HCT116 (cell line): ENCODE measurements around the gene SETD2. TPM values are rescaled to one million over a fixed set of nuclear protein-coding genes. Genes with fewer than 3 reads are reported as not detected.

Source experiments
- ATAC-seq: fragments of 200-7000 bp; cut with Tn5 transposase; 2 replicates; pipeline ENCODE4 v1.9.1; 2020; ENCODE audit warnings: mild to moderate bottlenecking, moderate library complexity
- BruUV-seq: library from RNA; stranded (reverse); fragments of 400-500 nt; replicated peaks from 2 replicates; lab custom pipeline; 2021; lab: Mats Ljungman, UMichigan
- CTCF ChIA-PET: fragments of 300-600 bp; sonication (Branson Sonifier 250); formaldehyde crosslinking; loops from one replicate; lab custom pipeline; 2021; ENCODE audit warnings: antibody characterized with exemption; lab: Charles Lee
- POLR2A ChIA-PET: fragments of 300-600, 350-600 bp; sonication (Branson Sonifier 250); formaldehyde crosslinking; loops from one replicate; lab custom pipeline; 2021; ENCODE audit warnings: antibody characterized with exemption; lab: Charles Lee
- RAD21 ChIA-PET, 2 experiments: fragments of 300-600 bp; sonication (Branson Sonifier 250); formaldehyde crosslinking; loops; one replicate each; lab custom pipeline; 2023; ENCODE audit warnings: low total read pairs in 2 of 2; ENCODE audit not compliant: uncharacterized antibody in 2 of 2, unreplicated experiment in 2 of 2, low non-redundant PET in 1 of 2; lab: Charles Lee
- DNase-seq: peaks from one replicate; pipeline ENCODE4 v3.0.0-alpha.2; 2010; ENCODE audit warnings: low read depth, low spot score
- H2AFZ ChIP-seq: fragments of 200-600 bp; shearing (Covaris generic), sonication (generic); 2 replicates; pipeline ENCODE4 v1.6.1; 2017; ENCODE audit warnings: low read depth, mixed run types, mixed read lengths, antibody characterized with exemption, low read length; ENCODE audit not compliant: poor library complexity, severe bottlenecking
- H3K27ac ChIP-seq: 2 replicates; pipeline ENCODE4 v1.5.1; 2012; ENCODE audit warnings: low read depth, low read length
- H3K27me3 ChIP-seq: fragments of 200-600 bp; sonication (generic); 2 replicates; pipeline ENCODE4 v1.6.1; 2016; ENCODE audit warnings: mixed run types, low read length, mixed read lengths; ENCODE audit not compliant: insufficient read depth
- H3K36me3 ChIP-seq, 2 experiments: fragments of 200-500 bp in 1 of 2; fragments of 200-600 bp in 1 of 2; sonication (Bioruptor generic) in 1 of 2; sonication (generic) in 1 of 2; 2 replicates each; pipeline versions ENCODE4 v1.5.1 to v1.6.1; 2014 to 2016; ENCODE audit warnings: low read length in 2 of 2, inconsistent platforms in 1 of 2, mixed read lengths in 1 of 2, mixed run types in 1 of 2; ENCODE audit not compliant: insufficient read depth in 2 of 2, control insufficient read depth in 1 of 2
- H3K4me1 ChIP-seq, 2 experiments: fragments of 200-600 bp in 1 of 2; sonication (generic) in 1 of 2; 2 replicates each; pipeline versions ENCODE4 v1.5.1 to v1.6.1; 2012 to 2017; ENCODE audit warnings: low read length in 2 of 2, inconsistent platforms in 1 of 2, mild to moderate bottlenecking in 1 of 2, mixed read lengths in 1 of 2, mixed run types in 1 of 2, moderate library complexity in 1 of 2; ENCODE audit not compliant: insufficient read depth in 2 of 2, control insufficient read depth in 1 of 2
- H3K4me2 ChIP-seq: fragments of 200-600 bp; sonication (generic); 2 replicates; pipeline ENCODE4 v1.6.1; 2017; ENCODE audit warnings: mixed run types, low read length, mixed read lengths
- H3K4me3 ChIP-seq, 2 experiments: fragments of 200-600 bp in 1 of 2; sonication (generic) in 1 of 2; replicated peaks in 1 of 2; 2 replicates each; pipeline ENCODE4 v1.5.1; 2011 to 2016; ENCODE audit warnings: low read length in 2 of 2, control low read depth in 1 of 2, low read depth in 1 of 2, mild to moderate bottlenecking in 1 of 2, mixed read lengths in 1 of 2, mixed run types in 1 of 2
- H3K79me2 ChIP-seq: fragments of 200-600 bp; sonication (generic); 2 replicates; pipeline ENCODE4 v1.6.1; 2017; ENCODE audit warnings: mild to moderate bottlenecking, mixed run types, low read length, moderate library complexity, mixed read lengths; ENCODE audit not compliant: insufficient read depth
- H3K9ac ChIP-seq: fragments of 200-600 bp; sonication (generic); 2 replicates; pipeline ENCODE4 v1.6.1; 2016; ENCODE audit warnings: low read length, mixed read lengths
- H3K9me2 ChIP-seq: fragments of 200-600 bp; sonication (generic), shearing (Covaris generic); 2 replicates; pipeline ENCODE4 v1.6.1; 2017; ENCODE audit warnings: mixed run types, mild to moderate bottlenecking, moderate library complexity; ENCODE audit not compliant: insufficient read depth
- H3K9me3 ChIP-seq, 2 experiments: fragments of 200-500 bp in 1 of 2; fragments of 200-600 bp in 1 of 2; sonication (Bioruptor generic) in 1 of 2; sonication (generic) in 1 of 2; 2 replicates each; pipeline ENCODE4 v1.6.1; 2014 to 2017; ENCODE audit warnings: low read length in 2 of 2, mixed read lengths in 2 of 2, inconsistent platforms in 1 of 2, low read depth in 1 of 2, mild to moderate bottlenecking in 1 of 2, mixed run types in 1 of 2, moderate library complexity in 1 of 2; ENCODE audit not compliant: control insufficient read depth in 1 of 2, insufficient read depth in 1 of 2
- H4K20me1 ChIP-seq: fragments of 200-600 bp; sonication (generic), shearing (Covaris generic); 2 replicates; pipeline ENCODE4 v1.6.1; 2017; ENCODE audit warnings: mixed run types, mild to moderate bottlenecking, moderate library complexity; ENCODE audit not compliant: insufficient read depth
- CBX3 ChIP-seq: IDR thresholded peaks from 2 replicates; pipeline ENCODE4 v1.6.1; 2012; ENCODE audit warnings: low read depth
- CEBPB ChIP-seq: IDR thresholded peaks from 2 replicates; pipeline ENCODE4 v1.6.1; 2012; ENCODE audit warnings: low read depth
- EGR1 ChIP-seq: IDR thresholded peaks from 2 replicates; pipeline ENCODE4 v1.6.1; 2012; ENCODE audit warnings: low read depth
- ELF1 ChIP-seq: IDR thresholded peaks from 2 replicates; pipeline ENCODE4 v1.6.1; 2012; ENCODE audit warnings: low read depth, borderline replicate concordance
- EZH2phosphoT487 ChIP-seq: fragments of 200-600 bp; IDR thresholded peaks from 2 replicates; pipeline ENCODE4 v1.6.1; 2018; ENCODE audit warnings: antibody characterized with exemption, borderline replicate concordance
- FOSL1 ChIP-seq: IDR thresholded peaks from 2 replicates; pipeline ENCODE4 v1.6.1; 2012; ENCODE audit warnings: low read depth
- JUND ChIP-seq: IDR thresholded peaks from 2 replicates; pipeline ENCODE4 v1.6.1; 2012
- MAX ChIP-seq: IDR thresholded peaks from 2 replicates; pipeline ENCODE4 v1.6.1; 2012
- POLR2A ChIP-seq: IDR thresholded peaks from 2 replicates; pipeline ENCODE4 v1.7.0; 2011; ENCODE audit warnings: borderline replicate concordance; ENCODE audit not compliant: insufficient read depth, insufficient read length; ENCODE audit errors: extremely low read depth
- RAD21 ChIP-seq: IDR thresholded peaks from 2 replicates; pipeline ENCODE4 v1.6.1; 2012; ENCODE audit warnings: low read depth, mild to moderate bottlenecking
- SP1 ChIP-seq: IDR thresholded peaks from 2 replicates; pipeline ENCODE4 v1.6.1; 2012; ENCODE audit warnings: low read depth
- TCF7L2 ChIP-seq: IDR thresholded peaks from 2 replicates; pipeline ENCODE4 v1.7.0; 2011; ENCODE audit warnings: borderline replicate concordance, inconsistent platforms; ENCODE audit not compliant: insufficient read depth, insufficient read length; ENCODE audit errors: extremely low read depth
- YY1 ChIP-seq: IDR thresholded peaks from 2 replicates; pipeline ENCODE4 v1.6.1; 2011; ENCODE audit warnings: low read length, low read depth, moderate library complexity, mild to moderate bottlenecking; ENCODE audit not compliant: insufficient replicate concordance; ENCODE audit errors: extremely low read depth
- ZBTB33 ChIP-seq: IDR thresholded peaks from 2 replicates; pipeline ENCODE4 v1.6.1; 2011; ENCODE audit warnings: mild to moderate bottlenecking, low read length, moderate library complexity; ENCODE audit not compliant: insufficient replicate concordance; ENCODE audit errors: extremely low read depth
- ZNF274 ChIP-seq: fragments of 200-500 bp; sonication (Bioruptor generic); IDR thresholded peaks from 2 replicates; pipeline ENCODE4 v1.6.1; 2014; ENCODE audit warnings: mild to moderate bottlenecking, low read depth, low read length, inconsistent platforms
- intact Hi-C: fragments of 100-400 bp; cut with micrococcal nuclease; formaldehyde crosslinking; loops from 2 replicates; pipeline ENCODE4 v1.10.0; 2022
- total RNA-seq: library from RNA; stranded (reverse); gene quantifications from one replicate; pipeline ENCODE4 v1.2.1, GENCODE V29; 2021; ENCODE audit not compliant: unreplicated experiment

Gene SETD2
- total RNA-seq, 1 experiment from 2014 or later = 33.0 TPM

GRCh38 chr3:47013231-47013630 lies 150.7 kb downstream of the SETD2 start:
- H3K9me3 ChIP-seq = no peaks in the 10 kb centered on the region
- intact Hi-C loops = no loop called here
- H4K20me1 ChIP-seq = no peaks in the 10 kb centered on the region
- peaks cover 3 to 9% of the 10 kb centered on the region in 2 experiments; a peak in 3 of 4 replicates for H3K36me3 ChIP-seq
- H2AFZ ChIP-seq = no peak overlapping the region
- no peaks in the 10 kb centered on the region for H3K9me2 ChIP-seq
- TF ChIP-seq FOSL1 = no peak
- no peak for TF ChIP-seq CBX3
- no peak for TF ChIP-seq MAX
- TF ChIP-seq CEBPB = no peak
- TF ChIP-seq JUND = no peak
- TF ChIP-seq ZNF274 = no peak
- TF ChIP-seq TCF7L2 = no peak
- no peak for TF ChIP-seq EGR1
- TF ChIP-seq ZBTB33 = no peak
- TF ChIP-seq ELF1 = no peak
- TF ChIP-seq YY1 = no peak
- no peak for TF ChIP-seq RAD21
- no peak for TF ChIP-seq SP1
- no peak for TF ChIP-seq EZH2phosphoT487
- TF ChIP-seq POLR2A = no peak
- TF ChIP-seq, all 23 proteins: peak for 0
- no peaks in the 10 kb centered on the region for H3K27me3 ChIP-seq
- H3K4me3 ChIP-seq = no peak overlapping the region
- ATAC-seq (no peak), DNase-seq (no peak)
- peaks cover 0 to 5% of the 10 kb centered on the region in 2 experiments; a peak in 1 of 4 replicates for H3K4me1 ChIP-seq
- CTCF ChIA-PET = no interaction called here
- no TSS peak for BruUV-seq
- H3K4me2 ChIP-seq = no peak overlapping the region
- POLR2A ChIA-PET = no interaction called here
- RAD21 ChIA-PET = no interaction called here
- H3K79me2 ChIP-seq = no peaks in the 10 kb centered on the region
- H3K9ac ChIP-seq = no peak overlapping the region
- H3K27ac ChIP-seq = no peak overlapping the region
